Astrocyte of the spinal cord (primary cell): ENCODE measurements around the gene CXorf65.

Experiments
- DNase-seq: peaks from one replicate; pipeline ENCODE4 v3.0.0; 2011; ENCODE audit warnings: low read depth, low spot score
- H3K4me3 ChIP-seq: 2 replicates; pipeline ENCODE4 v1.5.1; 2011; ENCODE audit warnings: low read depth, mild to moderate bottlenecking, low read length, moderate library complexity
- CTCF ChIP-seq: IDR thresholded peaks from 2 replicates; pipeline ENCODE4 v1.5.1; 2012; ENCODE audit warnings: low read depth, mild to moderate bottlenecking, low read length, inconsistent platforms
- in situ Hi-C: cut with HindIII; loops from 2 replicates; pipeline ENCODE4 v1.10.0; 2017; ENCODE audit warnings: low sequenced_read_pairs

Gene CXorf65

GRCh38 chrX:71070531-71070930 lies 36.0 kb downstream of the CXorf65 start:
- no peak for TF ChIP-seq CTCF
- in situ Hi-C loops = no loop called here
- no peak for DNase-seq
- no peak overlapping the region for H3K4me3 ChIP-seq

GRCh38 chrX:71068044-71068918 lies 38.3 kb downstream of the CXorf65 start, which contains the start of gene SNX12:
Gene SNX12, minus strand, starts transcription at chrX:71068334. Its CDS starts 28 bp downstream, at chrX:71068306.
- in situ Hi-C loops = no loop called here
- H3K4me3 ChIP-seq = peak within 1 kb of the TSS; percentile 72
- peak; percentile 93 for DNase-seq
- no peak for TF ChIP-seq CTCF

- TF ChIP-seq CTCF = no peak
- H3K4me3 ChIP-seq = peak overlapping the region; percentile 72
- no peak for DNase-seq
- in situ Hi-C loops = no loop called here
Observed at GRCh38 chrX:71067712-71068043, 38.9 kb downstream of the CXorf65 start.

GRCh38 chrX:71067089-71067488 lies 39.5 kb downstream of the CXorf65 start:
- DNase-seq = no peak
- in situ Hi-C loops = no loop called here

GRCh38 chrX:71060127-71060526 lies 46.4 kb downstream of the CXorf65 start:
- in situ Hi-C loops = no loop called here
- no peak for DNase-seq
- no peak overlapping the region for H3K4me3 ChIP-seq
- TF ChIP-seq CTCF = no peak

More at GRCh38 chrX:71067089-71067488, 39.5 kb downstream of the CXorf65 start:
- TF ChIP-seq CTCF = no peak
- H3K4me3 ChIP-seq = peak overlapping the region; percentile 72

GRCh38 chrX:71057848-71058530 lies 48.6 kb downstream of the CXorf65 start:
- no peak for DNase-seq
- no peak overlapping the region for H3K4me3 ChIP-seq
- in situ Hi-C loops = no loop called here
- TF ChIP-seq CTCF = no peak
